Upper lobe of left lung (tissue), 4 donors: ENCODE results near the gene ZNF793.

Experiments
- CTCF ChIP-seq, 6 experiments: fragments of 450-650 bp in 4 of 6; fragments of 200-600 bp in 2 of 6; sonication (generic) in 2 of 6; IDR thresholded peaks; one replicate each; pipeline ENCODE4 v1.5.1; 2016 to 2019; ENCODE audit warnings: antibody characterized with exemption in 6 of 6
- EP300 ChIP-seq, 4 donors: sonication (generic); formaldehyde crosslinking; IDR thresholded peaks; one replicate each; pipeline ENCODE4 v1.5.1; 2017; ENCODE audit warnings: antibody characterized with exemption in 4 of 4, control low read depth in 2 of 4
- POLR2A ChIP-seq, 4 donors: fragments of 450-650 bp; IDR thresholded peaks; one replicate each; pipeline ENCODE4 v1.5.1; 2016 to 2017; ENCODE audit warnings: antibody characterized with exemption in 4 of 4, mild to moderate bottlenecking in 2 of 4
- POLR2AphosphoS5 ChIP-seq, 2 donors: sonication (generic); formaldehyde crosslinking; IDR thresholded peaks; one replicate each; pipeline ENCODE4 v1.5.1; 2017; ENCODE audit warnings: antibody characterized with exemption in 2 of 2

DNA sequence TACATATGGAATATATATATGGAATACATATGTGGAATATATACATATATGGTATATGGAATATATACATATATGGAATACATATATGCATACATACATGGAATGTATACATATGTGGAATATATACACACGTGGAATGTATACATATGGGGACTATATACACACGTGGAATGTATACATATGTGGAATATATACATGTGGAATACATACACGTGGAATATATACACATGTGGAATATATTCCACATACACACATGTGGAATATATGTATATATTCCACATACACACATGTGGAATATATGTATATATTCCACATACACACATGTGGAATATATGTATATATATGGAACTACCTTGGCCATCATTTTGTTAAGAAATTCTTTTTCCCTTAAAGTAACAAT, 56.8 kb downstream of the ZNF793 start:
- TF ChIP-seq POLR2AphosphoS5 (IDR thresholded peaks at IDR 0.05) (no peak), CTCF (IDR thresholded peaks at IDR 0.05) (no peak), POLR2A (IDR thresholded peaks at IDR 0.05) (no peak), EP300 (IDR thresholded peaks at IDR 0.05) (no peak)
